Heart left ventricle (tissue), 13 donors: Measurements from ENCODE around the gene WWOX.

Experiments used
- POLR2A ChIP-seq, 2 donors: fragments of 450-650 bp; IDR thresholded peaks; one replicate each; pipeline ENCODE4 v1.6.1; 2017; ENCODE audit warnings: antibody characterized with exemption in 2 of 2, mild to moderate bottlenecking in 2 of 2, moderate library complexity in 2 of 2
- TF ChIP-seq, protein P1 (sequence below), 12 donors: fragments of 200-600 bp; sonication (generic) in 4 of 12; IDR thresholded peaks; one replicate each; pipeline versions ENCODE4 v1.5.0 to v1.8.0; 2018 to 2022; ENCODE audit warnings: antibody characterized with exemption in 12 of 12, mild to moderate bottlenecking in 5 of 12
- donor health status: ischemic (EF 13 %, LVEDD 7.1; RV severe dilation, severe dysfunction).
- donor health status: DM: no; HTN: yes; CAD: no.
- donor health status: DM: no; HTN: no; CAD: no.
- donor health status: ischemic (EF 25% LVEDD 6.9; RV normal size, moderate dysfunction).
- donor health status: ischemic (EF 25% LVEDD 5.7; RV mildly dilated, moderate dysfunction).
- donor health status: ischemic (EF 35%, LVEDD 5.7; RV mildly dilated, moderate dysfunction).
- donor health status: nonischemic (EF 11% LVEDD 7.7; RV severe dilation, severe dysfunction).
- donor health status: DM: yes; HTN: yes; CAD: no.
- donor health status: PGD.
- donor health status: ischemic (EF 29% LVEDD 5.4; RV normal size, mild dysfunction).
- donor health status: nonischemic (EF 23%, LVEDD 6.1; RV moderate dilation, normal function).

DNA sequence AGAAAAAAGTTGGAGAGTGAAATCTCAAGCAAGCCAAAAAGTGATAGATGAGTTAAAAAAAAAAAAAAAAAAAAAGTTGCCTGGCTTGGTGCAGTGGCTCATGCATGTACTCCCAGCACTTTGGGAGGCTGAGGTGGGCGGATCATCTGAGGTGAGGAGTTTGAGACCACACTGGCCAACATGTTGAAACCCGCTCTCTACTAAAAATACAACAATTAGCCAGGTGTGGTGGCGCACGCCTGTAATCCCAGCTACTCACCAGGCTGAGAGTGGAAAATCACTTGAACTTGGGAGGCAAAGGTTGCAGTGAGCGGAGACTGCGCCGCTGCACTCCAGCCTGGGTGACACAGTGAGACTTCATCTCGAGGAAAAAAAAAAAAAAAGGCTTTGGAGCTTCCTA is 668.8 kb downstream of the WWOX start:
- TF ChIP-seq, protein P1, sequence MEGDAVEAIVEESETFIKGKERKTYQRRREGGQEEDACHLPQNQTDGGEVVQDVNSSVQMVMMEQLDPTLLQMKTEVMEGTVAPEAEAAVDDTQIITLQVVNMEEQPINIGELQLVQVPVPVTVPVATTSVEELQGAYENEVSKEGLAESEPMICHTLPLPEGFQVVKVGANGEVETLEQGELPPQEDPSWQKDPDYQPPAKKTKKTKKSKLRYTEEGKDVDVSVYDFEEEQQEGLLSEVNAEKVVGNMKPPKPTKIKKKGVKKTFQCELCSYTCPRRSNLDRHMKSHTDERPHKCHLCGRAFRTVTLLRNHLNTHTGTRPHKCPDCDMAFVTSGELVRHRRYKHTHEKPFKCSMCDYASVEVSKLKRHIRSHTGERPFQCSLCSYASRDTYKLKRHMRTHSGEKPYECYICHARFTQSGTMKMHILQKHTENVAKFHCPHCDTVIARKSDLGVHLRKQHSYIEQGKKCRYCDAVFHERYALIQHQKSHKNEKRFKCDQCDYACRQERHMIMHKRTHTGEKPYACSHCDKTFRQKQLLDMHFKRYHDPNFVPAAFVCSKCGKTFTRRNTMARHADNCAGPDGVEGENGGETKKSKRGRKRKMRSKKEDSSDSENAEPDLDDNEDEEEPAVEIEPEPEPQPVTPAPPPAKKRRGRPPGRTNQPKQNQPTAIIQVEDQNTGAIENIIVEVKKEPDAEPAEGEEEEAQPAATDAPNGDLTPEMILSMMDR (IDR thresholded peaks at IDR 0.05): no peak
- no peak for TF ChIP-seq POLR2A (IDR thresholded peaks at IDR 0.05)
